Chondrocyte (in vitro differentiated cells): Measurements from ENCODE around the gene DENND1B. TPM values are rescaled to one million over a fixed set of nuclear protein-coding genes. Genes with fewer than 3 reads are reported as not detected.

Experiments used
- DNase-seq: peaks from one replicate; pipeline ENCODE4 v3.0.0; 2021; ENCODE audit warnings: mixed read lengths, low spot score
- H3K27ac Mint-ChIP-seq: one replicate; pipeline ENCODE4 v1.8.0; 2021; ENCODE audit warnings: mild to moderate bottlenecking, moderate library complexity, mixed read lengths; ENCODE audit not compliant: unreplicated experiment
- H3K27me3 Mint-ChIP-seq: 2 replicates; pipeline ENCODE4 v1.8.0; 2021; ENCODE audit warnings: low read depth, mixed read lengths
- H3K36me3 Mint-ChIP-seq: 2 replicates; pipeline ENCODE4 v1.8.0; 2021; ENCODE audit warnings: low read depth, mixed read lengths
- H3K4me1 Mint-ChIP-seq: 2 replicates; pipeline ENCODE4 v1.8.0; 2021; ENCODE audit warnings: low read depth, mild to moderate bottlenecking, mixed read lengths
- H3K4me3 Mint-ChIP-seq: one replicate; pipeline ENCODE4 v1.8.0; 2021; ENCODE audit warnings: mild to moderate bottlenecking, moderate library complexity, mixed read lengths; ENCODE audit not compliant: unreplicated experiment
- H3K9me3 Mint-ChIP-seq: 2 replicates; pipeline ENCODE4 v1.8.0; 2021; ENCODE audit warnings: low read depth, mixed read lengths
- CTCF ChIP-seq: fragments of 200-600 bp; sonication (generic); IDR thresholded peaks from 2 replicates; pipeline ENCODE4 v1.5.0; 2021; ENCODE audit warnings: antibody characterized with exemption, mild to moderate bottlenecking, moderate library complexity
- total RNA-seq: library from RNA; stranded (reverse); gene quantifications from 3 replicates; pipeline ENCODE4 v1.2.1, GENCODE V29; 2021

DENND1B gene
- total RNA-seq, 1 donor from 2014 or later: 10.9 TPM

GRCh38 chr1:197743578-197743977 lies 31.7 kb downstream of the DENND1B start:
- H3K27ac Mint-ChIP-seq: no peak overlapping the region
- H3K27me3 Mint-ChIP-seq: no peaks in the 10 kb centered on the region
- peaks cover 11% of the 10 kb centered on the region for H3K4me1 Mint-ChIP-seq
- peaks cover 7% of the 10 kb centered on the region for H3K9me3 Mint-ChIP-seq
- no peak for TF ChIP-seq CTCF
- DNase-seq: no peak
- no peak overlapping the region for H3K4me3 Mint-ChIP-seq
- peaks cover 4% of the 10 kb centered on the region for H3K36me3 Mint-ChIP-seq

- Mint-ChIP-seq H3K4me1 (peaks cover 20% of the 10 kb centered on the region), H3K27ac (no peak overlapping the region), H3K27me3 (no peaks in the 10 kb centered on the region), H3K36me3 (peaks cover 2% of the 10 kb centered on the region), H3K9me3 (peaks cover 3% of the 10 kb centered on the region), H3K4me3 (no peak overlapping the region)
- no peak for TF ChIP-seq CTCF
- DNase-seq: no peak
Measured at GRCh38 chr1:197740992-197741391, 34.3 kb downstream of the DENND1B start.

DNA sequence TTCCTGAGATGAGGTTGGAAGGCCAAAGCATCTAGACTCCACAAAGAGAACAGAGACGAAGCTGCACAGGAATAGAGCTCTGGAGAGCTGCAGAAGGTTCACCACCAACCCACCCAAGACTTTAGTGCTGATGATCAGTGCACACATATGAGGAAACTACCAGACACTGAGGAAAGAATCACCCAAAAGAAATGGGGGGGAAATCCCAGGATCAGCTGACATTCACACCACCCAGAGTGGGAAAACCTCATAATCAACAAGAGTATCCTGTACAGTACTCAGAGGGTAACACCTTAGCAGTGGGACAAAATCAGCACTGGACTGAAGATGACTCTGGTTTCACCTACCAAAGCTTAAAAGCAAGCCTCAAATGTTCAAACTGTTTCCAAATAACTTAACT lies 36.4 kb downstream of the DENND1B start:
- Mint-ChIP-seq H3K27ac (no peak overlapping the region), H3K4me3 (no peak overlapping the region), H3K4me1 (peaks cover 20% of the 10 kb centered on the region), H3K27me3 (no peaks in the 10 kb centered on the region), H3K36me3 (peaks cover under 1% of the 10 kb centered on the region), H3K9me3 (peaks cover 2% of the 10 kb centered on the region)
- no peak for DNase-seq
- TF ChIP-seq CTCF: no peak

DNA sequence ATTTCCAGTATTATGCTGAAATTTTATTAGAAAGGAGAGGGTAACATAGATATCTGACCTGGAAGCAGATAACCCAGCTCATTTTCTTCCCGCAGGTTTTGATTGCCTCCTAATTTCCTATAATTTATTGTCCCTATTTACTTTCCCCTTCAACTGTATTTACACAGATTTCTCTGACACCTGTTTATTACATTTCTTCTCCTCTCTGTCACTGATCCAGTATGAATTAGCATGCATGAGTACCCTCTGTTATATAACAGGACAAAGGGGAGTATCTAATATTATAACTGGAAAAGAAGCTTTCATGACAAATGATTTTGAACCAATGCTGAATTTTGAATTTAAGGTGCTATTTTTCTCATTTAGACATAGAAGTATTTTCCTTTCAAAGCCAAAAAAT lies 37.4 kb downstream of the DENND1B start:
- no peaks in the 10 kb centered on the region for H3K27me3 Mint-ChIP-seq

DNA sequence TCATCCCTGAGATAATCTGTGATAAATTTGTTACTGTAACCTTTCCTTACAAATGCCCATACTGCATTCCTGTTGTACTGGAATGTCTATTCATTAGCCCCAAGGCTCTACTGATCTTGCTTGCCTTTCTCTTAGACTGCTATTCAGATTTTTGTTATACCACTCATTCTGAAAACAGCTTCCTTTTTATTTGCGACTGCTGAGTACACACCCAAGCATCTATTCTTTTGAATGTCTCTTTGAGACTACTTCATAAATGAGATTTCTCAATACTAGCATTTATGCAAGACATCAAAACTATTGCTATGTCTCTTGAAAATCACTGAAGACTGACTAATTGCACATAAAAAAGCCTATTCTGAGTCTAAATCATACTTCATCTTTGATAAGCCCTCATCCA lies 38.6 kb downstream of the DENND1B start:
- H3K9me3 Mint-ChIP-seq: no peaks in the 10 kb centered on the region
- no peaks in the 10 kb centered on the region for H3K27me3 Mint-ChIP-seq
- TF ChIP-seq CTCF: no peak
- H3K27ac Mint-ChIP-seq: peak overlapping the region; percentile 20
- no peak for DNase-seq
- H3K4me1 Mint-ChIP-seq: peaks cover 14% of the 10 kb centered on the region
- no peaks in the 10 kb centered on the region for H3K36me3 Mint-ChIP-seq
- no peak overlapping the region for H3K4me3 Mint-ChIP-seq

More for the DNA sequence above, 37.4 kb downstream of the DENND1B start:
- Mint-ChIP-seq H3K4me1 (peaks cover 20% of the 10 kb centered on the region), H3K36me3 (no peaks in the 10 kb centered on the region), H3K27ac (no peak overlapping the region), H3K4me3 (no peak overlapping the region), H3K9me3 (no peaks in the 10 kb centered on the region)
- no peak for DNase-seq
- TF ChIP-seq CTCF: no peak
